KG1 (cell line): ENCODE data around the gene TUFT1.

Source experiments
- DNase-seq: peaks from one replicate; lab custom pipeline; 2025; lab: John Stamatoyannopoulos, UW

The TUFT1 gene

GRCh38 chr1:151539321-151540020 is 638 bp upstream of the TUFT1 start:
- DNase-seq, result no peak

DNA sequence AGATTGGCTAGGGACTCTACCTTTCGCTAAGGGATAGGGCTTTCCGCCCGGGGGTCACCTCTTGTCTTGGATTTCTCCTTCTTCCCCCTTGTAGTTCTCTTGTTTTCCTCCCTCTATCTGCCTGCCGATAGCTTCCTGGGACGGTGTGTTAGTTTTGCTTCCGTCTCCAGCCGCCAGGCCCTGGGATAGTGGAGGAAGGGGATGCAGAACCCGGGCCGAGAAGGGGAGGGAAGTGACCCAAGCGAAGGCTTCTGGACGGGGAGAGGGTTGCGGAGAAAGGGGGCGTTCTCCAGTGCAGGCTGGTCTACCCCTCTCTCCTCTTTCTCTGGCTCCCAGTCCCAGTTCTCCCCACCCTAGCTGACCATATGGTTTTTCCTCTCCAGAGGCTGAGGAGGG is 871 bp downstream of the TUFT1 start:
- no peak for DNase-seq

DNA sequence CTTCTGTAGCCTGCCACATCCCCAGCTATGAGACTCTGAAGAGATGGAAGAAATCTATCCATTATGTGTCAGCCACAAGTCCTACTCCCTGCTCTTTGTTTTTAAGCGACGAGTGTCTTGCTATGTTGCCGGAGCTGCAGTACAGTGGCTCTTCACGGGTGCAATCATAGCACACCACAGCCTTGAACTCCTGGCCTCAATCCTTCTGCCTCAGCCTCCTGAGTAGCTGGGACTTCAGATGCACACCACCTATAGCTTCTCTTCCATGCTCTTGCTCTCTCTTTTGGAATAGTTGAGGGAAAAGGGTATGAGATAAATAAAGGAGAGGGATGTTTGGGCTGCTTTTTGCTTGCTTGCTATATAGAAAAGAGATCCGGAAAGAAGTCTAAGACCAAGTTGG is 1.6 kb downstream of the TUFT1 start:
- DNase-seq, result no peak

DNA sequence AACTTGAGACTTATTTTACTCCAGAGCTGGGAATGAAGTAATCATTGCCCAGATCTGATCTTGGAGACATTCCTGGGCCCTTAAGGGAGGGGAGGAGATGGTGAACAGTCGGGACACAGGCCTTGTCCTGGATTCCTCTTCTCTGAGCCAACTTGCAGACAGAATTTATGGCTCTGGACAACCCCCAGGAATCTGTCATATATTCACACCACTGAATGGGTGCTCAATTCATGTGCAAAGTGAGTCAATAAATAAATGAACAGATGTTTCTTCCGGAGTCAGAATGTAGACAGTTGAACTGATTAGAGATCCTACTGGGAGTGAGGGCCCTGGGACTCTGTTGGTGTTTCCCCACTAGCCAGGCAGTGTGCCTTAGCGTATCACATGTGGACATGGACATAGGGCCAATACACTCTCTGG is 2.6 kb downstream of the TUFT1 start:
- no peak for DNase-seq

DNA sequence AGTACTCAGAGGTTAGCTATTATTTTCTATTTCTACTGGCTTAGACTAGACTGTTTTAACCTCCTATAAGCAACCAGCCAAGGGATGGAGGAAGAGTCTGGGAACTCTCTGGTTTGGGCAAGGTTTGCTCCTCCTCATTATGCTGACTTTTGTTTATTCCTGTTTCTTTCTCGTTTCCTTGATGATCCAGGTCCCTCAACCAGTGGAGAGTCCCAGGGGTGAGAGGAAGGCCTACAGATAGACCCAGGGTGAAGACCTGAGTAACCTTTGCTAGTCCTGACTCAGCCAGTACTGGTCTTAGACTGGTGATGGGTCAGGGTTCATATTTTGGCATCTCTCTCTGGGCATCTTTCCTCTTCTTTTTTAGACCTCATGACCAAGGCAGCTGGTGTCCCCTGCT is 5.4 kb downstream of the TUFT1 start:
- DNase-seq, result no peak

- DNase-seq, result no peak
These were observed 6.2 kb downstream of the TUFT1 start for GRCh38 chr1:151546011-151546925.

- DNase-seq, result no peak
These were observed 7.2 kb downstream of the TUFT1 start for GRCh38 chr1:151547119-151547899.

- DNase-seq, result no peak
These were observed 7.8 kb downstream of the TUFT1 start for GRCh38 chr1:151547900-151548230.

- no peak for DNase-seq
These were observed 9.1 kb downstream of the TUFT1 start for GRCh38 chr1:151549199-151549598.

DNA sequence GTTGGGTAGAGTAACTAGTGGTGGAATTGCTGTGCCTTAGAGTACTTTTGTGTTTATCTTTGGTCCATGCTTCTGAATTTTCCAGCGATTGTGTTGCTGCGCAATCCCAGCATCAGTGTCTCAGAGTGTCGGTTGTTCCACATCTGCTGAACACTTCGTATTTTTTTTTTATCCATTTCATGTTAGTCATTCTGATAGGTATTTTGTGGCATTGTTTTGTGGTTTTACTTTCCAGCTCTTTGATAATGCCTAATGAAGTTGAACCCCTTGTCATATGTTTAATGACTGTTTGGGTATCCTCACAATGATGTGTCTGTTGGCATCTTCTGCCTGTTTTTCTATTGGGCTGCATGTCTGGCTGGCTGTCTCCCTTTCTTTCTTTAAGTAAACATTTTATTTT is 13.6 kb downstream of the TUFT1 start:
- no peak for DNase-seq

- DNase-seq, result no peak
These were observed 15.9 kb downstream of the TUFT1 start for GRCh38 chr1:151556052-151556451.

DNA sequence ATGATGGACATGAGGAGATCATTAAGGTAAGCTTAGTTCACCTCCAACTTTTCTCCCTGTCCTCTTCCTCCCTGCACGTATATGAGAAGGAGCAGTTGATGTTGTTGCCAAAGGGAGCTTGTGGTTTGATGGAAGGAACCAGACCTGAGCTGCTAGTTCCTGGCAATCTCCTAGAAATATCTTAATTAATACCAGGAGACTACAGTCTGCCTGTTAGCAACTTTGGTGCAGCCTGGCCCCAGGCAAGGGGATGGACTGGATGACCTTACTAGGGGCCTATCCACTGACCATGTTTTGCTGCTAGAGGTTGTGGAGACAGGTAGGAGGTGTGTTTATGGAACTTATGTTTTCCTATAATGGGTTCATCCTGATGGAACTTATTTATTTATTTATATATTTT is 22.6 kb downstream of the TUFT1 start:
- no peak for DNase-seq

DNA sequence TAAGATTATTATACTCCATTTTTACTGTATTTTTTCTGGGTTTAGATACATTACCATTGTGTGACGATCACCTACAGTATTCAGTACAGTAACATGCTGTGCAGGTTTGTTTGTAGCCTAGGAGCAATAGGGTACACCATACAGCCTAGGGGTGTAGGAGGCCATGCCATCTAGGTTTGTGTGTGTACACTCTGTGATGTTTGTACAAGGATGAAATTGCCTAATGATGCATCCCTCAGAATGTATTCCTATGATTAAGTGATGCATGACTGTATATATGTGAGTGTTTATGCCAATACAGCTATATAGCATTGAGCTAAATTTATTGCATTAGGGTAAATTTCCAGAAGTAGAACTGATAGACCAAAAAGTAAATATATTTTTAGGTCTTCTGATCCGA is 23.3 kb downstream of the TUFT1 start:
- DNase-seq, result no peak

DNA sequence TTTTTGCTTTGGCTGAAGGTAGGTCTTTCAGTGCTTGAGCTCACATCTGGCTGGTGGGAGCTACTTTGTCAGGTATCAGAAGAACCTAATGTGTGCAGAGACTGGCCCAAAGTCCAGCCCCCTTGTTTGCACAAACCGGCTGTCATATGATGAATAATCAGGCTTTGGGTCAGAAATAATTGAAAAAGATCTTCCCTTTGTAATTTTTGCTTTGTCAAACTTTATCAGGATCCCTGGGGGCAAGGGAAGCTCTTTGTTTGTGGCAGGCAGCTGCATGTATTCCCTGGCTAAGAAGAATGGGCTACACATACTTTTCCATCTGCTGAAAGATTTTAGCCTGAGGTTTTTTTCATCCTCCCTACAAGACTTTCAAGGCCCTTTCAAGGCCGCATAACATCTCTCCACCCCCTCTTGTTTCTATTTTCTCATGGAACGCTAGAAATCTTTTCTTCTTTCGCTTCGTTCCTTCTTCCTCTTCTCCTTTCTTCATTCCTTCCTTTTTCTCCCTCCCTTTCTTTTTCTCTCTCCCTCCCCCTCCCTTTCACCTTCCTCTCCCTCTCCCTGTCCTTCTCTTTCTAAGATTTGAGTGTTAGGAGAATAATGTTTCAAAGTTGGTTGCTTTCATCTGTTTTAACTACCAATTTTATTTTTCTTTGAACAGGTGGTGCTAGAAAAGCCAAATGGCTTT is 25.5 kb downstream of the TUFT1 start:
- DNase-seq, result no peak

DNA sequence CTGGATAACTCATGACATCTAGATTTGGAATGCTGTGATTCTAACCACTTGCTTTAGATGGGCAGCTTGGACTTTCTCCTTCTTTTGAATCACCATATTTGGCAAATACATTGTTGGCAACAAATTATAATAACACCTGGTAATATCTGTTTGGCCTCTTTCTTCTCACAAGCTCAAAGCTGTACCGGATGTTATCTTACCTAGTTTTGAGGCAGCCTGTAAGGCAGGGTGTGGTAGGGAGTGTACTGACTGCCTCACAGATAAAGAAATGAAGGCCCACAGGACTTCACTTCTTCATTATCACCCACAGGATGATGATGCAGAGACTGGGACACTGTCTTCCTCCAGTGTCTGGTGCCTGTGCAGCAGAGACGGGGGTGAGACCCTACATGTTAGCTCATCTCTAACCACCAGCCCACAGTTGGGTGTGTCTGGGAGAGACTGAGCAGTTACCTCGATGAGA is 28.5 kb downstream of the TUFT1 start:
- DNase-seq, result no peak

GRCh38 chr1:151570819-151571218 is 30.7 kb downstream of the TUFT1 start:
- DNase-seq, result no peak

DNA sequence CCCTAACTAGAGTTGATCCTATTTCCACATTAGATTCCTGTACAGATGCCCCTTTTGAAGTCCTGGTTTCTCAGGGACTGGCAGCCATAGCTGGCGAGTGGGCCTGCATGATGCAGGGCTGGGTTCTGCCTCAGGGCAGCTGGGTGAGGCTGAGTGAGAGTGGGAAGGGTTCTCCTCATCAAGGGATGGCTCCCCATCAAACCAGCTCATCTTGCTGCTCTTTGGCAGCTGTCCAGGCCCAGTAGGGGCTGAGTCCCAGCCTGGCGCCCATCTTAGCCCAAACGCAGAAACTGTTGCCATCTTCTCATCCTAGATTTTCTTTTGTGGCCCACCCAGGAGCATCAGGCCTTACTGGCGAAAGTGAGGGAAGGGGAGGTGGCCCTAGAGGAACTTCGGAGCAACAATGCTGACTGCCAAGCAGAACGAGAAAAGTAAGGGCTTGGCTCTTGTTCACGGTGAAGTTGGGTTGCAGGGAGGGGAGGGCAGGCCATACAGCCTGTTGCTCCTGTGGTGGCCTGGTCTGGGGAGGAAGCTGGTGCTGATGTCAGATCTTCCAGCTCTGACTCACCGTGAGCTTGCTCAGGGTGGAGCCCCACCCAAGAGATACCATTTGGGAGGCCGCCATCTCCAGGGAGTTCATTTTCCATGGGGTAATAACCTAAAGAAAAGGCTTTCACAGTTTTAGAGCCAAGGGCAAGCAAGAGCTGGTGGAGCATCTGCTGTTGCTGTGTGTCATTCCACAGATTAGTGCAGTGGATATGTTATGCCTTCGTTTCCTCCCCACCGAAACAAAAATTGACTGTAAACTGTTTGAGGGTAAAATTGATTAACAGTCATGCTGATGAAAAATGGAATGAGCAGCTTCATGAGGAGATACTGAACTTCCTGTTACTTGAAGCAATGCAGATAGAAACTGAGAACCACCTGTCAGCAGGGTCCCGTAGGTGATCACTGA is 34.7 kb downstream of the TUFT1 start:
- DNase-seq, result no peak

- DNase-seq, result no peak
These were observed 37.1 kb downstream of the TUFT1 start for GRCh38 chr1:151577173-151577572.

DNA sequence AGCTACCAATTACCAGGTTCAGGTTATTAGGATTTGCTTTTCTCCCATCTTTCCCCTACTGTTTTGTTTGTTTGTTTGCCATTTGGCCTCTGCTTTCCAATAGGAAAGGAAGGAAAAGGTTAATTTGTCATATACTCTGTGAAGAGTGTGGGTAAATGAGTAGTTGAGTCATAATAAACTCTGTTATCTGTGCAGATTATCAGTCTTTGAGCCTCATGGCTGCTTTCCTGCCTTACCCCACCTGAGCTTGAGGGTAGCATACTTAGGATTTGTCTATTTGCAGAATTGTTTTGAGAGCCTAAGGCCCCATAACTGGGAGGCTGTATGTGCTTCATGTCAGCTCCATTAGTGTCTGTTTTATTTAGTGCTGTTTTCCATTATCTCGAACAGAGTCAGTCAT is 38.8 kb downstream of the TUFT1 start:
- DNase-seq, result no peak

GRCh38 chr1:151579436-151580225 is 39.5 kb downstream of the TUFT1 start:
- DNase-seq, result no peak
